ENCODE measurements around the gene CA5A.

CA5A gene

GRCh38 chr16:87926246-87927194 is 9.8 kb downstream of the CA5A start:
- Histone ChIP-seq H3K27ac (ENCODE audit: low read depth in 2 of 2, low read length in 2 of 2) (no peak overlapping the region), H3K4me1 (ENCODE audit: control insufficient read depth in 2 of 2, insufficient read depth in 2 of 2, low read length in 2 of 2) (no peaks in the 10 kb centered on the region), H3K9me3 (ENCODE audit: control insufficient read depth in 2 of 2, low read length in 2 of 2) (no peaks in the 10 kb centered on the region)

GRCh38 chr16:87924811-87925670 is 11.3 kb downstream of the CA5A start:
- Histone ChIP-seq H3K36me3 (ENCODE audit: control insufficient read depth in 2 of 2, insufficient read depth in 2 of 2, low read length in 2 of 2) (no peaks in the 10 kb centered on the region), H3K4me3 (ENCODE audit: low read length in 2 of 2) (no peak overlapping the region), H3K27ac (ENCODE audit: low read depth in 2 of 2, low read length in 2 of 2) (no peak overlapping the region), H3K9me3 (ENCODE audit: control insufficient read depth in 2 of 2, low read length in 2 of 2) (no peaks in the 10 kb centered on the region), H3K4me1 (ENCODE audit: control insufficient read depth in 2 of 2, insufficient read depth in 2 of 2, low read length in 2 of 2) (no peaks in the 10 kb centered on the region), H3K9ac (ENCODE audit: low read depth in 1 of 2, low read length in 2 of 2) (no peak overlapping the region), H3K27me3 (ENCODE audit: control insufficient read depth in 2 of 2, insufficient read depth in 2 of 2, low read length in 2 of 2) (no peaks in the 10 kb centered on the region)

More at GRCh38 chr16:87926246-87927194, 9.8 kb downstream of the CA5A start:
- Histone ChIP-seq H3K4me3 (ENCODE audit: low read length in 2 of 2) (no peak overlapping the region), H3K9ac (ENCODE audit: low read depth in 1 of 2, low read length in 2 of 2) (no peak overlapping the region), H3K36me3 (ENCODE audit: control insufficient read depth in 2 of 2, insufficient read depth in 2 of 2, low read length in 2 of 2) (no peaks in the 10 kb centered on the region), H3K27me3 (ENCODE audit: control insufficient read depth in 2 of 2, insufficient read depth in 2 of 2, low read length in 2 of 2) (peaks cover 0 to 3% of the 10 kb centered on the region in 2 donors)

GRCh38 chr16:87924041-87924810 is 12.1 kb downstream of the CA5A start:
- H3K9ac ChIP-seq (ENCODE audit: low read depth in 1 of 2, low read length in 2 of 2), result no peak overlapping the region
- H3K27ac ChIP-seq (ENCODE audit: low read depth in 2 of 2, low read length in 2 of 2), result no peak overlapping the region
- no peaks in the 10 kb centered on the region for H3K9me3 ChIP-seq (ENCODE audit: control insufficient read depth in 2 of 2, low read length in 2 of 2)
- H3K36me3 ChIP-seq (ENCODE audit: control insufficient read depth in 2 of 2, insufficient read depth in 2 of 2, low read length in 2 of 2), result no peaks in the 10 kb centered on the region
- H3K4me3 ChIP-seq (ENCODE audit: low read length in 2 of 2), result no peak overlapping the region
- no peaks in the 10 kb centered on the region for H3K4me1 ChIP-seq (ENCODE audit: control insufficient read depth in 2 of 2, insufficient read depth in 2 of 2, low read length in 2 of 2)
- no peaks in the 10 kb centered on the region for H3K27me3 ChIP-seq (ENCODE audit: control insufficient read depth in 2 of 2, insufficient read depth in 2 of 2, low read length in 2 of 2)

- no peak overlapping the region for H3K4me3 ChIP-seq (ENCODE audit: low read length in 2 of 2)
- no peaks in the 10 kb centered on the region for H3K4me1 ChIP-seq (ENCODE audit: control insufficient read depth in 2 of 2, insufficient read depth in 2 of 2, low read length in 2 of 2)
- H3K27me3 ChIP-seq (ENCODE audit: control insufficient read depth in 2 of 2, insufficient read depth in 2 of 2, low read length in 2 of 2), result no peaks in the 10 kb centered on the region
- no peak overlapping the region for H3K27ac ChIP-seq (ENCODE audit: low read depth in 2 of 2, low read length in 2 of 2)
- H3K9me3 ChIP-seq (ENCODE audit: control insufficient read depth in 2 of 2, low read length in 2 of 2), result no peaks in the 10 kb centered on the region
- H3K36me3 ChIP-seq (ENCODE audit: control insufficient read depth in 2 of 2, insufficient read depth in 2 of 2, low read length in 2 of 2), result no peaks in the 10 kb centered on the region
- H3K9ac ChIP-seq (ENCODE audit: low read depth in 1 of 2, low read length in 2 of 2), result no peak overlapping the region
These were observed 14.0 kb downstream of the CA5A start for GRCh38 chr16:87922250-87922871.

- H3K9me3 ChIP-seq (ENCODE audit: control insufficient read depth in 2 of 2, low read length in 2 of 2), result no peaks in the 10 kb centered on the region
- no peak overlapping the region for H3K4me3 ChIP-seq (ENCODE audit: low read length in 2 of 2)
- no peak overlapping the region for H3K9ac ChIP-seq (ENCODE audit: low read depth in 1 of 2, low read length in 2 of 2)
- no peak overlapping the region for H3K27ac ChIP-seq (ENCODE audit: low read depth in 2 of 2, low read length in 2 of 2)
- no peaks in the 10 kb centered on the region for H3K4me1 ChIP-seq (ENCODE audit: control insufficient read depth in 2 of 2, insufficient read depth in 2 of 2, low read length in 2 of 2)
- no peaks in the 10 kb centered on the region for H3K36me3 ChIP-seq (ENCODE audit: control insufficient read depth in 2 of 2, insufficient read depth in 2 of 2, low read length in 2 of 2)
- H3K27me3 ChIP-seq (ENCODE audit: control insufficient read depth in 2 of 2, insufficient read depth in 2 of 2, low read length in 2 of 2), result no peaks in the 10 kb centered on the region
These were observed 15.0 kb downstream of the CA5A start for GRCh38 chr16:87921236-87921773.

GRCh38 chr16:87919681-87919994 is 16.7 kb downstream of the CA5A start:
- H3K36me3 ChIP-seq (ENCODE audit: control insufficient read depth in 2 of 2, insufficient read depth in 2 of 2, low read length in 2 of 2), result no peaks in the 10 kb centered on the region
- no peaks in the 10 kb centered on the region for H3K4me1 ChIP-seq (ENCODE audit: control insufficient read depth in 2 of 2, insufficient read depth in 2 of 2, low read length in 2 of 2)
- no peak overlapping the region for H3K4me3 ChIP-seq (ENCODE audit: low read length in 2 of 2)
- H3K27ac ChIP-seq (ENCODE audit: low read depth in 2 of 2, low read length in 2 of 2), result no peak overlapping the region
- H3K9ac ChIP-seq (ENCODE audit: low read depth in 1 of 2, low read length in 2 of 2), result no peak overlapping the region
- H3K9me3 ChIP-seq (ENCODE audit: control insufficient read depth in 2 of 2, low read length in 2 of 2), result no peaks in the 10 kb centered on the region
- H3K27me3 ChIP-seq (ENCODE audit: control insufficient read depth in 2 of 2, insufficient read depth in 2 of 2, low read length in 2 of 2), result no peaks in the 10 kb centered on the region

- Histone ChIP-seq H3K4me1 (ENCODE audit: control insufficient read depth in 2 of 2, insufficient read depth in 2 of 2, low read length in 2 of 2) (no peaks in the 10 kb centered on the region), H3K27me3 (ENCODE audit: control insufficient read depth in 2 of 2, insufficient read depth in 2 of 2, low read length in 2 of 2) (no peaks in the 10 kb centered on the region), H3K9ac (ENCODE audit: low read depth in 1 of 2, low read length in 2 of 2) (no peak overlapping the region), H3K36me3 (ENCODE audit: control insufficient read depth in 2 of 2, insufficient read depth in 2 of 2, low read length in 2 of 2) (no peaks in the 10 kb centered on the region), H3K9me3 (ENCODE audit: control insufficient read depth in 2 of 2, low read length in 2 of 2) (no peaks in the 10 kb centered on the region), H3K27ac (ENCODE audit: low read depth in 2 of 2, low read length in 2 of 2) (no peak overlapping the region), H3K4me3 (ENCODE audit: low read length in 2 of 2) (no peak overlapping the region)
These were observed 17.3 kb downstream of the CA5A start for GRCh38 chr16:87918866-87919680.

- Histone ChIP-seq H3K4me3 (ENCODE audit: low read length in 2 of 2) (no peak overlapping the region), H3K27ac (ENCODE audit: low read depth in 2 of 2, low read length in 2 of 2) (no peak overlapping the region), H3K9me3 (ENCODE audit: control insufficient read depth in 2 of 2, low read length in 2 of 2) (no peaks in the 10 kb centered on the region), H3K4me1 (ENCODE audit: control insufficient read depth in 2 of 2, insufficient read depth in 2 of 2, low read length in 2 of 2) (no peaks in the 10 kb centered on the region), H3K27me3 (ENCODE audit: control insufficient read depth in 2 of 2, insufficient read depth in 2 of 2, low read length in 2 of 2) (no peaks in the 10 kb centered on the region), H3K9ac (ENCODE audit: low read depth in 1 of 2, low read length in 2 of 2) (no peak overlapping the region), H3K36me3 (ENCODE audit: control insufficient read depth in 2 of 2, insufficient read depth in 2 of 2, low read length in 2 of 2) (no peaks in the 10 kb centered on the region)
These were observed 18.0 kb downstream of the CA5A start for GRCh38 chr16:87918338-87918737.

GRCh38 chr16:87917503-87917902 is 18.8 kb downstream of the CA5A start:
- no peaks in the 10 kb centered on the region for H3K4me1 ChIP-seq (ENCODE audit: control insufficient read depth in 2 of 2, insufficient read depth in 2 of 2, low read length in 2 of 2)
- no peak overlapping the region for H3K9ac ChIP-seq (ENCODE audit: low read depth in 1 of 2, low read length in 2 of 2)
- H3K4me3 ChIP-seq (ENCODE audit: low read length in 2 of 2), result no peak overlapping the region
- H3K9me3 ChIP-seq (ENCODE audit: control insufficient read depth in 2 of 2, low read length in 2 of 2), result no peaks in the 10 kb centered on the region
- H3K36me3 ChIP-seq (ENCODE audit: control insufficient read depth in 2 of 2, insufficient read depth in 2 of 2, low read length in 2 of 2), result no peaks in the 10 kb centered on the region
- no peak overlapping the region for H3K27ac ChIP-seq (ENCODE audit: low read depth in 2 of 2, low read length in 2 of 2)
- no peaks in the 10 kb centered on the region for H3K27me3 ChIP-seq (ENCODE audit: control insufficient read depth in 2 of 2, insufficient read depth in 2 of 2, low read length in 2 of 2)
